H54 (cell line): Measurements from ENCODE around the gene VMAC.
"Not testable (repeated sequence)": the region's sequence is repeated elsewhere in the genome, so short reads cannot be mapped to it uniquely, and the experiment has no call there.

Experiments
- DNase-seq: peaks from one replicate; pipeline ENCODE4 v3.0.0; 2011; ENCODE audit warnings: low spot score, mixed read lengths; ENCODE audit not compliant: insufficient read length
- FAIRE-seq: peaks from 3 replicates; lab custom pipeline; 2011; peaks lifted over from hg19 to GRCh38; lab: Jason Lieb, UNC
- POLR2A ChIP-seq: IDR thresholded peaks from 2 replicates; pipeline ENCODE4 v1.6.1; 2011; ENCODE audit warnings: low read depth, mild to moderate bottlenecking, low read length

Gene VMAC

DNA sequence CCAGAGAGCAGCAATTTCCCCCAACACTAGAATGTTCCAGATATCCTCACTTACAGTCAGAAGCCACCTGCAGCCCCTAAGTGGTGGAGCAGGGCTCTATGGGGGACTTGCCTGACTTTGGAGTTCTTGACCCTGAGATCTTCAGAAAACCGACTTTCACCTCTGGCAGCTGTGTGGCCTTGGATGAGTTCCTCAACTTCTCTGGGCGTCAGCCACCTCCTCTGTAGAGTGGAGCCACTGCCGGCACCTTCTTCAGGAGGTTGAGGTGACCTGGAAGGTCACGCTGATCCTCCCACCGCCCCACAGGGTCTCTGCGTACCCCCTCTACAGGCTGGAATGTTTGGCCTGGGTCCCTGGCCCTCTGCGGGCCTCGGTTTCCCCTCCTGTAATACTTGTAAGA, 27.2 kb upstream of the VMAC start:
- no peak for TF ChIP-seq POLR2A
- FAIRE-seq, result no peak
- no peak for DNase-seq

GRCh38 chr19:5877882-5878281, 26.8 kb upstream of the VMAC start:
- no peak for DNase-seq
- no peak for FAIRE-seq
- TF ChIP-seq POLR2A, result no peak

DNA sequence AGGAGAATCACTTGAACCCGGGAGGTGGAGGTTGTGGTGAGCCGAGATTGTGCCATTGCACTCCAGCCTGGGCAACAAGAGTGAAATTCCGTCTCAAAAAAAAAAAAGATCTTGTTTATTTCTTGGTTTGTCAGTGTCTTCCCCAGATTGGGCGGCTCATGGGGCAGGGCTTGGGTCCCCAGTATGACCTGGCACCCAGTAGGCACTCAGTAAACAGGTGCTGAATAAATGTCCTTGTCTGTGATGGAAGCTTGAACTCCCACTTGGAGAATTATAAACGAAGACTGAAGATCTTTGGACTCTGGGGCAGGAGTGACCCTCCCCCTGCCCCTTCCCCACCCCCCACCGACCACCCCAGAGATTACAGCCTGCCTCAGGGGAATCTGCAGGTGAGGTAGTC, 24.5 kb upstream of the VMAC start:
- FAIRE-seq (no peak), DNase-seq (no peak)
- no peak for TF ChIP-seq POLR2A

DNA sequence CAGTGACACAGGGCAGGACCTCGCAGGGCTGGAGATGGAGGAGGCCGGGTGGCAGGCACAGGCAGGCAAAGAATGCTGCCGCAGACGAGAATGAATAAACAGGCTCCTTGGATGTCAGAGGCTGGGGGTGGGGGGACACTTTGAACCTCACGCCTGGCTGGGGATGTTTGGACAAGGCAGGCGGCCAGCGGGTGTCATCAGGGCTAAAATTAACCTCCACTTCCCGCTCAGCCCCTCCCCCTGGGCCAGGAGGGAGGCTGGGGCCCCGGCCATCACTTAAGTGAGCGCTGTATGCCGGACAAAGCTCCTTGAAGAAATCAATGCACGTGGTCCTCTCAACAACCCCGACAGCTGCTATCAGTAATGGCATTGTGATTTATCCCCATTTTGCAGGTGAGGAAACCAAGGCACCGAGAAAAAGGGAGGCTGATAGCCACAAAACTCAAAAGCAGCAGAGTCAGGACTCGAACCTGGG, 24.0 kb upstream of the VMAC start:
- no peak for FAIRE-seq
- TF ChIP-seq POLR2A, result no peak
- DNase-seq, result no peak

- no peak for FAIRE-seq
- no peak for TF ChIP-seq POLR2A
- DNase-seq, result no peak
Measured at GRCh38 chr19:5881543-5882299, 23.0 kb upstream of the VMAC start.

DNA sequence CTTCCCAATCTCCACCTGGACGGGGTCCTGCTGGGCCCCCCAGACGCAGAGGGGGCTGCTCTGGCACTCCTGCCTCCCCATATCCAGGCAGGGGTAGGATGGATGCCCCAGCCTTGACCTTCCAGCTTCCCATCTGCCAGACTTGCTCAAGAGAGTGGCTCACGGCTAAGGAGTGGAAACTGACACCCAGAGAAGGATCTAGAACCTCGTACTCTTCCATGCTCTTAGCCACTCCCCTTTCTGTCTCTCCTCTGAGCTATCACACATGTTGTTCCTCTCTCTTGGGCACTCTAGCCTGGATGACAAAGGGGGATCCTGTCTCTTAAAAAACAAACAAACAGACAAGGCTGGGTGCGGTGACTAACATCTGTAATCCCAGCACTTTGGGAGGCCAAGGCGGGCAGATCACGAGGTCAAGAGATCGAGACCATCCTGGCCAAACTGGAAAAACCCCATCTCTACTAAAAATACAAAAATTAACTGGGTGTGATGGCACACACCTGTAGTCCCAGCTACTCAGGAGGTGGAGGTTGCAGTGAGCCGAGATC, 22.2 kb upstream of the VMAC start:
- FAIRE-seq (no peak), DNase-seq (no peak)
- no peak for TF ChIP-seq POLR2A

DNA sequence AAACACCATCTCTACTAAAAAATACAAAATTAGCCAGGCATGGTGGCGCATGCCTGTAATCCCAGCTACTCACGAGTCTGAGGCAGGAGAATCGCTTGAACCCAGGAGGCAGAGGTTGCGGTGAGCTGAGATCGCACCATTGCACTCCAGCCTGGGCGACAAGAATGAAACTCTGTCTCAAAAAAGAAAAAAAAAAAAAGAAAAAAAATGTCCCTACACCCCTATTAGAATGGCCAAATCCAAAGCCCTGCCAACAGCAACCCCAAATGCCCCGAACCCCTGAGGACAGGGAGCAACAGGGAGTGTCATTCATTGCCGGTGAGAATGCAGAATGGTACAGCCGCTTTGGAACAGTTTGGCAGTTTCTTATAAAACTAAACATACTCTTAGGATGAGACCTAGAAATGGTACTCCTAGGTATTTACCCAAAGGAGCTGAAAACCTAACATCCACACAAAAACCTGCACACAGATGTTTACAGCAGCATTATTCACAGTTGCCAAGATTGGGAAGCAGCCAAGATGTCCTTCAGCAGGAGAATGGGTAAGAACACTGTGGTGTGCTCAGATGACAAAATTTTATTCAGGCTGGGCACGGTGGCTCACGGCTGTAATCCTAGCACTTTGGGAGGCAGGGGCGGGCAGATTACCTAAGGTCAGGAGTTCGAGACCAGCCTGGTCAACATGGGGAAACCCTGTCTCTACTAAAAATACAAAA, 21.4 kb upstream of the VMAC start:
- not testable (repeated sequence) for FAIRE-seq, DNase-seq

GRCh38 chr19:5884065-5884811, 20.4 kb upstream of the VMAC start:
- not testable (repeated sequence) for FAIRE-seq, DNase-seq

GRCh38 chr19:5889288-5889971, 15.2 kb upstream of the VMAC start:
- DNase-seq, result no peak
- TF ChIP-seq POLR2A, result no peak
- no peak for FAIRE-seq

- FAIRE-seq (no peak), DNase-seq (no peak)
- TF ChIP-seq POLR2A, result no peak
Measured at GRCh38 chr19:5890099-5890498, 14.6 kb upstream of the VMAC start.

- FAIRE-seq, result no peak
- TF ChIP-seq POLR2A, result no peak
- DNase-seq, result no peak
Measured at GRCh38 chr19:5891572-5891937, 13.1 kb upstream of the VMAC start.

DNA sequence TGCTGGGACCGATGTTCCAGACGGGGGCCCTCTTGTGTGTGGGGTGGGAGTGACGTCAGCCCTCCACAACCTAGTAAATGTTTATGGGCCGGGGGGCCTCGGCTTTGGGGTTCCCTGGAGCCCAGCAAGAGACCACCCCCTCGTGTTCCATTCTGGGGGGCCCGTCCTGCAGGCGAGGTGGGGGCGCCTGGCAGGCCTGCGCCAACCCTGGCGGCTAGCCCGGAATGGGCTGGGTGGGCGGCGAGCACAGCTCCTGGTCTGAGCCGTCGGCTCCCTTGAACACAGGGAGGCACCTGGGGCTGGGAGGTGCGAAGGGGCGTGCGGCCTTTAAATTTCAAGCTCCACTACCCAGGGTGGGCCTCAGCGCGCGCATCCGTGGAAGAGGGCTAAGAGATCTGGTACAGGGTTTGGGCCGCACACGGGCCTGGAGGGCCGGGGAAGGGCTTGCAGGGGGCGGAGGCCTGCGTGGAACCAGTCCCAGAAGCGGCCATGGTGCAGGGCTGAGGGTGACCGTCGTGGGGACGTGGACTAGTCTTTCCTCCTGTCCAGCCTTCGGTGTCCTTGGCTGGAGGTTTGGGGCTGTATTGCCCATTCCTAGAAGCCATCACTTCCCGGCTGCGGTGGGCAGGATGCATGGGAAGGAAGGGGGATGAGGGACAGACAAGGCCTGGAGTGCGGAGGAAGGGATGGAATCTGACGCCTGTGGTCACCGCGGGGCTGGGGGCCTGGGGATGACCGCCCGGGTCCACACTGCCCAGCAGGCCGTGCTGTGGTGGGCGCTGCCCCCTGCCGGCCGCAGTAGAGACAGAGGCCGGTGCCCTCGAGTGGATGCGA, 12.5 kb upstream of the VMAC start:
- TF ChIP-seq POLR2A, result no peak
- no peak for DNase-seq
- FAIRE-seq, result no peak

DNA sequence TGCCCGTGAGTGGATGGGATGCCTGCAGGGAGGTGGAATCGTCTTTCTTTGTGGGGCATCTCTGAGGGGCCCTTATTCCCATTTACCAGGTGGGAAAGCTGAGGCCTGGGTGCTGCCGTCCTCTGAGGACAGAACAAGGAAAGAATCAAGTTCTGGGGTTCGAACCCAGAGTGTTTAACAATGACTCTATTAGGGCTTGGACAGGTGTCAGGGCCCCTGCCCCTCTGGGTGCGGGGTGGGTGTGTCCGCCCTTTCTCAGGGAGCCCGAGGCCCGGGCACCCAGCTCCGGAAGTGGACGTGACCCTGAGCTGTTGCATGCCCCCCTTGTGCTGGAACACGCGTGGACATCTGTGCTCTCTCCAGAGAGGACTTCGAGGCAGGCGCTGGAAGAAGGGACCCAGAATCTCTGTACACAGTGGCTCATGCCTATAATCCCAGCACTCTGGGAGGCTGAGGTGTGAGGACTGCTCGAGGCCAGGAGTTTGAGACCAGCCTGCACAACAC, 11.8 kb upstream of the VMAC start:
- no peak for DNase-seq
- FAIRE-seq, result no peak
- TF ChIP-seq POLR2A, result no peak
